HepG2 (cell line): ENCODE data around the gene ATRN. TPM values are rescaled to one million over a fixed set of nuclear protein-coding genes. Genes with fewer than 3 reads are reported as not detected.

ENCODE experiments used
- ATAC-seq: fragments of 200-7000 bp; cut with Tn5 transposase; 3 replicates; pipeline ENCODE4 v1.9.1; 2020; ENCODE audit warnings: mild to moderate bottlenecking, moderate library complexity
- BruUV-seq: library from RNA; stranded (reverse); fragments of 400-500 nt; replicated peaks from 2 replicates; lab custom pipeline; 2021; lab: Mats Ljungman, UMichigan
- CTCF ChIA-PET: fragments of 300-600 bp; formaldehyde crosslinking; extraction: SDS; loops from one replicate; lab custom pipeline; 2021; ENCODE audit warnings: low total read pairs, inconsistent platforms, low intra/inter-chr PET ratio; lab: Yijun Ruan, JAX
- POLR2A ChIA-PET: fragments of 350-600 bp; sonication (Branson Sonifier 250); formaldehyde crosslinking; loops from one replicate; lab custom pipeline; 2020; ENCODE audit warnings: antibody characterized with exemption, inconsistent platforms; lab: Yijun Ruan, JAX
- DNase-seq: peaks from one replicate; pipeline ENCODE4 v3.0.0-alpha.2; 2015; ENCODE audit warnings: low spot score
- FAIRE-seq: peaks from 3 replicates; lab custom pipeline; 2011; peaks lifted over from hg19 to GRCh38; lab: Jason Lieb, UNC
- H2AFZ ChIP-seq: one replicate; pipeline ENCODE4 v1.6.1; 2011; ENCODE audit warnings: low read length, inconsistent platforms
- H3K27ac ChIP-seq: fragments of 300-600 bp; 3 replicates; pipeline ENCODE4 v1.8.0; 2011; ENCODE audit warnings: mixed run types, mild to moderate bottlenecking, mixed read lengths, low read length, inconsistent platforms; ENCODE audit not compliant: insufficient read depth; ENCODE audit errors: extremely low read length
- H3K27me3 ChIP-seq, 2 experiments: fragments of 200-600 bp in 1 of 2; 2 replicates in 1 of 2; 3 replicates in 1 of 2; pipeline versions ENCODE4 v1.6.0 to v1.8.0; 2011; ENCODE audit warnings: low read length in 2 of 2, mild to moderate bottlenecking in 2 of 2, moderate library complexity in 2 of 2, inconsistent platforms in 1 of 2; ENCODE audit not compliant: insufficient read depth in 2 of 2, control insufficient read depth in 1 of 2
- H3K36me3 ChIP-seq, 2 experiments: fragments of 200-600 bp in 1 of 2; replicated peaks in 1 of 2; 2 replicates in 1 of 2; 3 replicates in 1 of 2; pipeline versions ENCODE4 v1.5.1 to v1.8.0; 2011; ENCODE audit warnings: low read length in 2 of 2, inconsistent platforms in 1 of 2; ENCODE audit not compliant: insufficient read depth in 2 of 2, control insufficient read depth in 1 of 2
- H3K4me1 ChIP-seq: 2 replicates; pipeline ENCODE4 v1.5.1; 2012; ENCODE audit warnings: low read length, inconsistent platforms; ENCODE audit not compliant: insufficient read depth
- H3K4me2 ChIP-seq: 2 replicates; pipeline ENCODE4 v1.6.0; 2011; ENCODE audit warnings: low read depth, low read length, inconsistent platforms
- H3K4me3 ChIP-seq, 3 experiments: fragments of 200-600 bp in 1 of 3; sonication (generic), shearing (Covaris generic) in 1 of 3; replicated peaks in 1 of 3; 2 replicates each; pipeline ENCODE4 v1.5.1; 2011 to 2016; ENCODE audit warnings: low read length in 3 of 3, inconsistent platforms in 2 of 3, low read depth in 2 of 3, mild to moderate bottlenecking in 2 of 3, control low read depth in 1 of 3, mixed read lengths in 1 of 3; ENCODE audit not compliant: insufficient read depth in 1 of 3
- H3K79me2 ChIP-seq: one replicate; pipeline ENCODE4 v1.6.1; 2011; ENCODE audit warnings: low read length, inconsistent platforms; ENCODE audit not compliant: insufficient read depth
- H3K9ac ChIP-seq: 2 replicates; pipeline ENCODE4 v1.6.0; 2011; ENCODE audit warnings: mild to moderate bottlenecking, low read depth, low read length, inconsistent platforms; ENCODE audit not compliant: insufficient read depth
- H3K9me3 ChIP-seq: 2 replicates; pipeline ENCODE4 v1.5.1; 2012; ENCODE audit warnings: mild to moderate bottlenecking, low read length
- H4K20me1 ChIP-seq: 2 replicates; pipeline ENCODE4 v1.6.0; 2011; ENCODE audit warnings: inconsistent platforms, mild to moderate bottlenecking, low read length, moderate library complexity; ENCODE audit not compliant: insufficient read depth
- AFF4 ChIP-seq: sonication (generic); formaldehyde crosslinking; IDR thresholded peaks from 2 replicates; pipeline ENCODE4 v1.4.0; 2020; ENCODE audit warnings: missing genetic modification reagents
- ARNT2 ChIP-seq: sonication (generic); formaldehyde crosslinking; IDR thresholded peaks from 2 replicates; pipeline ENCODE4 v1.8.0; 2022; ENCODE audit warnings: mild to moderate bottlenecking, low read depth, missing genetic modification reagents, moderate library complexity
- ASH2L ChIP-seq: fragments of 300-600, 200-600 bp; sonication (generic); IDR thresholded peaks from 2 replicates; pipeline ENCODE4 v1.7.0; 2017; ENCODE audit warnings: low read depth, mild to moderate bottlenecking, moderate library complexity, mixed read lengths, low read length; ENCODE audit not compliant: insufficient read length
- MBD4 ChIP-seq: IDR thresholded peaks from 2 replicates; pipeline ENCODE4 v1.6.1; 2012; ENCODE audit warnings: low read length, inconsistent platforms, borderline replicate concordance
- MYC ChIP-seq: sonication (generic); formaldehyde crosslinking; IDR thresholded peaks from 2 replicates; pipeline ENCODE4 v1.9.0; 2021; ENCODE audit warnings: missing genetic modification reagents, borderline replicate concordance
- REL ChIP-seq: sonication (generic); formaldehyde crosslinking; conservative IDR thresholded peaks from 2 replicates; pipeline ENCODE4 v1.8.0; 2022; ENCODE audit warnings: mild to moderate bottlenecking, missing genetic modification reagents, moderate library complexity
- RERE ChIP-seq: IDR thresholded peaks from 2 replicates; pipeline ENCODE4 v1.6.1; 2016; ENCODE audit warnings: low read depth, missing genetic modification reagents, missing compliant biosample characterization
- SATB2 ChIP-seq: sonication (generic); formaldehyde crosslinking; IDR thresholded peaks from 2 replicates; pipeline ENCODE4 v1.5.0; 2020; ENCODE audit warnings: missing genetic modification reagents
- TP53 ChIP-seq: sonication (generic); formaldehyde crosslinking; conservative IDR thresholded peaks from 2 replicates; pipeline ENCODE4 v1.4.0; 2020; ENCODE audit warnings: missing genetic modification reagents
- ZNF430 ChIP-seq: sonication (generic); formaldehyde crosslinking; IDR thresholded peaks from 2 replicates; pipeline ENCODE4 v1.9.0; 2021; ENCODE audit warnings: mild to moderate bottlenecking, missing genetic modification reagents
- ZNF652 ChIP-seq: IDR thresholded peaks from 2 replicates; pipeline ENCODE4 v1.6.1; 2016; ENCODE audit warnings: low read depth, borderline replicate concordance
- ZNF713 ChIP-seq: sonication (generic); formaldehyde crosslinking; IDR thresholded peaks from 2 replicates; pipeline ENCODE4 v1.4.0; 2020; ENCODE audit warnings: mild to moderate bottlenecking, missing genetic modification reagents
- ZSCAN29 ChIP-seq: sonication (generic); formaldehyde crosslinking; conservative IDR thresholded peaks from 2 replicates; pipeline ENCODE4 v1.4.0; 2020; ENCODE audit warnings: mild to moderate bottlenecking, missing genetic modification reagents
- WGBS: methylation state at CpG from one replicate; pipeline ENCODE4 v1.1.6; 2017; ENCODE audit warnings: low lambda C conversion rate; 5-methylcytosine and 5-hydroxymethylcytosine counted together
- in situ Hi-C: cut with HindIII; loops from 2 replicates; pipeline ENCODE4 v1.10.0; 2017; ENCODE audit warnings: low pct_unique_long_range_greater_than_20kb; ENCODE audit not compliant: extremely low pct_ligation_motif_present
- intact Hi-C: fragments of 100-400 bp; cut with micrococcal nuclease; formaldehyde crosslinking; loops from one replicate; pipeline ENCODE4 v1.10.0; 2022; ENCODE audit not compliant: unreplicated experiment
- polyA plus RNA-seq, 8 experiments: library from polyadenylated mRNA; depleted of rRNA in 3 of 8; stranded (reverse) in 7 of 8; unstranded in 1 of 8; fragments of >200 nt; fragmentation: Illumina TruSeq in 4 of 8; extraction: Trizol in 4 of 8; gene quantifications; 2 replicates each; pipeline versions ENCODE4 v1.2.1 to v1.2.3, GENCODE V29; 2011 to 2016; ENCODE audit warnings: low read depth in 4 of 8, missing spikeins in 1 of 8, mixed read lengths in 1 of 8; ENCODE audit not compliant: insufficient read depth in 1 of 8
- total RNA-seq, 5 experiments: library from RNA; depleted of rRNA; stranded (reverse); fragments of >200 nt; fragmentation: Illumina TruSeq; extraction: Trizol; gene quantifications; 2 replicates each; pipeline ENCODE4 v1.2.3, GENCODE V29; 2016; ENCODE audit warnings: low read depth in 1 of 5
- TF ChIP-seq, protein P1 (sequence below): sonication (generic); formaldehyde crosslinking; conservative IDR thresholded peaks from 2 replicates; pipeline ENCODE4 v1.8.1; 2023; ENCODE audit warnings: missing genetic modification reagents

The ATRN gene
- total and polyA plus RNA-seq, 2 of the 13 experiments (the other 11 are each of a cell fraction or from before 2014, with no cell fraction given) = 44.2 to 81.1 TPM

DNA sequence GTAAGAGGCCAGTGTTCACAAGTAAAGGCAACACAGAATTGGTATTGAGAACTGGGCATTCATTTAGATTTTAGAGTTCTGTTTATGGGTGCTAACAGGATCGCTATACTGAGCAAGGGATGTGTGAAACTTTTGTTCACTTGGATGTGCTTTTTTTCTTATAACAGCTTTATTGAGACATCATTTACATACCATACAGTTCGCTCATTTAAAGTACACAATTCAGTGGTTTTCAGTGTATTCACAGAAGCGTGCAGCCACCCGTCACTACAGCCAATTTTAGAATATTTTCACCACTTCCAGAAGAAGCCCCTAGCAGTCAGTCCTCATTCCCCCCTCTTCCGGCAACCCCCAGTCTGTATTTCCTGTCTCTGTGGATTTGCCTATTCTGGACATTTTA is 143.6 kb downstream of the ATRN start:
- Histone ChIP-seq H2AFZ (no peak overlapping the region), H4K20me1 (no peaks in the 10 kb centered on the region), H3K27ac (no peak overlapping the region), H3K4me2 (no peak overlapping the region), H3K9ac (no peak overlapping the region), H3K27me3 (no peaks in the 10 kb centered on the region), H3K9me3 (no peaks in the 10 kb centered on the region), H3K36me3 (peaks cover 7 to 19% of the 10 kb centered on the region in 2 experiments; a peak in 4 of 5 replicates), H3K4me1 (no peaks in the 10 kb centered on the region), H3K4me3 (no peak overlapping the region), H3K79me2 (no peaks in the 10 kb centered on the region)
- intact Hi-C loops (no loop called here), in situ Hi-C loops (no loop called here)
- FAIRE-seq (no peak), DNase-seq (no peak), ATAC-seq (no peak)
- CTCF ChIA-PET = no interaction called here
- over 99% methylated on average over 5 of the region's 5 CpGs for WGBS
- POLR2A ChIA-PET = no interaction called here
- BruUV-seq = no TSS peak
- no peak for TF ChIP-seq REL (CRISPR knock-in tag)
- no peak for TF ChIP-seq ZNF713 (CRISPR knock-in tag)
- no peak for TF ChIP-seq MYC
- no peak for TF ChIP-seq SATB2
- no peak for TF ChIP-seq ZNF430 (CRISPR knock-in tag)
- no peak for TF ChIP-seq TP53 (CRISPR knock-in tag)
- TF ChIP-seq AFF4 = no peak
- no peak for TF ChIP-seq ZSCAN29 (CRISPR knock-in tag)
- no peak for TF ChIP-seq ASH2L
- no peak for TF ChIP-seq MBD4
- no peak for TF ChIP-seq RERE (CRISPR knock-in tag)
- TF ChIP-seq ZNF652 (CRISPR knock-in tag) = no peak
- TF ChIP-seq ARNT2 (CRISPR knock-in tag) = no peak
- TF ChIP-seq, protein P1, sequence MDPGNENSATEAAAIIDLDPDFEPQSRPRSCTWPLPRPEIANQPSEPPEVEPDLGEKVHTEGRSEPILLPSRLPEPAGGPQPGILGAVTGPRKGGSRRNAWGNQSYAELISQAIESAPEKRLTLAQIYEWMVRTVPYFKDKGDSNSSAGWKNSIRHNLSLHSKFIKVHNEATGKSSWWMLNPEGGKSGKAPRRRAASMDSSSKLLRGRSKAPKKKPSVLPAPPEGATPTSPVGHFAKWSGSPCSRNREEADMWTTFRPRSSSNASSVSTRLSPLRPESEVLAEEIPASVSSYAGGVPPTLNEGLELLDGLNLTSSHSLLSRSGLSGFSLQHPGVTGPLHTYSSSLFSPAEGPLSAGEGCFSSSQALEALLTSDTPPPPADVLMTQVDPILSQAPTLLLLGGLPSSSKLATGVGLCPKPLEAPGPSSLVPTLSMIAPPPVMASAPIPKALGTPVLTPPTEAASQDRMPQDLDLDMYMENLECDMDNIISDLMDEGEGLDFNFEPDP = no peak
